A204.1 (cell line): ENCODE results near the gene MYL4.
"Not testable (repeated sequence)": the region's sequence is repeated elsewhere in the genome, so short reads cannot be mapped to it uniquely, and the experiment has no call there.

ENCODE experiments used
- FAIRE-seq: peaks from 2 replicates; lab custom pipeline; 2012; peaks lifted over from hg19 to GRCh38; lab: Jason Lieb, UNC

Gene MYL4

DNA sequence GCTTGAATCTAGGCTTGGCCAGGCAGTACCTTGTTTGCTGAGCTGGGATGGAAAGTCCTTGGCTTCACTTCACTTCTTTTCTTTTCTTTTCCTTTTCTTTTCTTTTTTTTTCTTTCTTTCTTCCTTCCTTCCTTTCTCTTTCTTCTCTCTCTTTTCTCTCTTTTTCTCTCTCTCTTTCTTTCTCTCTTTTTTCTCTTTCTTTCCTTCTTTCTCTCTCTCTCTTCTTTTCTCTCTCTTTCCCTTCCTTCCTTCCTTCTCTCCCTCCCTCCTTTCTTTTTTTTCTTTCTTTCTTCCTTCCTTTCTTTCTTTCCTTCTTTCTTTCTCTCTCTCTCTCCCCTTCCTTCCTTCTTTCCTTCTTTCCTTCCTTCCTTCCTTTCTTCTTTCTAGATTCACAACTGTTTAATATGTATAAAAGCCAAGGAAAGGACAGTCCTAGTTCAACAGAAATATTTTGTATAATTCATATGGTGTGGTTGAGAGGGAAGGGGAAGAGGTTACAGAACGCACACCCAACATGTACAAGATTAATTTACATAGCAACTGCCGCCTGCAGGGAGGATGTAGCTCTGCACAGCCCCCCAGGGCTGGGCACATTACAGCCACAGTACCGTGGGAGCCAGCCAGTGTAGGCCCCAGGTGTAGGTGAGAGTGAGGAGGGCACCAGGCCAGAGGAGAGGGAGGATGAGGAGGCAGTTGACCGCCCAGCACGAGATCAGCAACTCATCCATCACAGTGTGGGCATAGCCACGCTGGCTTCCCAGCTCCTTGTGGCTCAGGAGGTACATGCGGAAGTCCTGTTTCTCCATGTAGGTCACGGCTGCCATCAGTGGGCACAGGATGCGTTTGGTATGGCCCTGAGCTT, 34.8 kb downstream of the MYL4 start:
- FAIRE-seq: no peak

DNA sequence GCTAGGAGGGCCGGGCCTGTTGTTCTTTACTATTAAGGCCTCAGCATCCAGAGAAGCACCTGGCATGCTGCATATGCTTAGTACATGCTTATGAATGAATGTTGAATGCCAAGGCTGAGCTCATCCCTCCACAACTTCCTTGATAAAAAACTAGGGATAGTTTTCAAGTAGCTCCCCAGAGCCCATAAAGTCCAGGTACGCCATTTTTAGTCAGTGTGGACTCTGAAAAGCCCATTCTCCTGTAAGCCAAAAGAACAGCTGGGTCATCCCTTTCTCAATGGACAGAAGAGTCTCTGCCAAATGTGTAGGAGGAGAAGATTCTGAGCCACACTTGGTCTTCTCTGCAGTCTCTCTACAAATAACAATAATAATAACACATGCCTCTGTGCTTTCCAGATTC, 35.5 kb downstream of the MYL4 start:
- no peak for FAIRE-seq

DNA sequence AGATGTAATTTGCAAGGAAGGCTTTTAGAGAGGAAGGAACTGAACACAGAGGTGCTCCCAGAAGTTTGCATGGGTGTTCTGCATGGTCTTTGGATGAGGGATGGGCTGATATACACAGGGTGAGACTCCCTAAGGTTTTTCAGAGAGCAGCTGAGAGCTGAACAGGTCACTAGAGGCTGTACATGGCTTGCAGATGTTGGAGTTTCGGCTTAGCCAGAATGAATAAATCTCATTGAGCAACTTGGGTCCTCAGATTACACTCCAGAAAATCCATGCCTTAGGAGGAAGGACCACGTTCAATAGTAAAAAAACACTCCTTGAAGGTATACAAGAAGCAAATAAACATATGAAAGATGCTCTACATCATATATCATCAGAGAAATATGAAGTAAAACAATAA, 37.0 kb downstream of the MYL4 start:
- no peak for FAIRE-seq

DNA sequence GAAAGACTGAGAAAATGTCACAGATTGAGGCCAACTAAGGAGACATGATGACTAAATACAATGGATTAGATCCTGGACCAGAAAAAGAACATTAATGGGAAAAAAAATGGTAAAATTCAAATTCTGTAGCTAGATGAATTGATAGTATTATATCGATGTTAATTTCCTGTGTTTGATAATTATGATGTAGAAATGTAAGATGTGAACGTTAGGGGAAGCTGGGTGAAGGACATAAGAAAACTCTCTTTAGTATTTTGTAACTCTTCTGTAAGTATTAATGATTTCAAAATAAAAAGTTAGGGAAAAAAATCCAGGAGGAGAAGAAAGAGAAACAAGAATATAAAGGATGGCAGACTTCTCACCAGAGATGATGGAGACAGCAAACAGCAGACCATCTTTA, 41.7 kb downstream of the MYL4 start:
- no peak for FAIRE-seq

DNA sequence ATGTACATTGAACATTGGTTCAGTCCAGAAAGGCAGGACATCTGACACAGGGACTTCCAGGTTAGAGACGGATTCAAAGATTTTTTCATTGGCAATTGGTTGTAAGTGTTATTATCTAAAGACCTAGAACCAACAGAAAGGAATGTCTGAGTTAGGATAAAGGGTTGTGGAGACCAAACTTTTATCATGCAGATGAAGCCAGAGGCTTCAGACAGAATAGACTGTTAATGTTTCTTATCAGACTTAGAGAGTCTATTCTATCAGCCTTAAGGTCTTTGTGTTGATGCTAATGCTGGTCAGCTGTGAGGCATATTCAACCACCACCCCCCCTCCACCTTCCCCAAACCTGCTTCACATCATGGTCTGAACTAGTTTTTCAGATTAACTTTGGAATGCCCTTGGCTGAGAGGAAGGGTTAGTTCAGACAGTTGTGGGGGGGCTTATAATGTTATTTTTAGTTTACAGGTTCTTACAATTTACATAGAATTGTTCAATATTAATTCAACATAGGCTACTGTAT, 42.3 kb downstream of the MYL4 start:
- no peak for FAIRE-seq

DNA sequence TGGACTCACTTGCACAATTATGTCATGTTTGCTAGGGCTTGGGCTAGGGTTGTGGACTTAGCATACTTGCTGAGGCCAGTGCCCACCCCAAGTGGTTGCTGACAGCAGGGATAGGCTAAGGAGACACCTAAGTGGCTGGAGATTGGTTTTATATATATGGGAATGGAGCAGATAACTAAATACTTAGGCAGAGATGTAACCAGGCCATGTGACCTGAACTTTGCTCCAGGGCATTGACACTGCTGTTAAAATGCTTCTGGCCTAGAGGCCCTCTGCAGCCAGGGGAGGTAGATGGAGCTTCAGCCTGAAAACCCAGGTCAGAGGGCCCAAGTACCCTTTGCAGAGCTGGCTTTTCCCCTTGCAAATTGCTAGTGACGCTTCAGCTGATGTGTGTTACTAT, 43.1 kb downstream of the MYL4 start:
- FAIRE-seq: no peak

DNA sequence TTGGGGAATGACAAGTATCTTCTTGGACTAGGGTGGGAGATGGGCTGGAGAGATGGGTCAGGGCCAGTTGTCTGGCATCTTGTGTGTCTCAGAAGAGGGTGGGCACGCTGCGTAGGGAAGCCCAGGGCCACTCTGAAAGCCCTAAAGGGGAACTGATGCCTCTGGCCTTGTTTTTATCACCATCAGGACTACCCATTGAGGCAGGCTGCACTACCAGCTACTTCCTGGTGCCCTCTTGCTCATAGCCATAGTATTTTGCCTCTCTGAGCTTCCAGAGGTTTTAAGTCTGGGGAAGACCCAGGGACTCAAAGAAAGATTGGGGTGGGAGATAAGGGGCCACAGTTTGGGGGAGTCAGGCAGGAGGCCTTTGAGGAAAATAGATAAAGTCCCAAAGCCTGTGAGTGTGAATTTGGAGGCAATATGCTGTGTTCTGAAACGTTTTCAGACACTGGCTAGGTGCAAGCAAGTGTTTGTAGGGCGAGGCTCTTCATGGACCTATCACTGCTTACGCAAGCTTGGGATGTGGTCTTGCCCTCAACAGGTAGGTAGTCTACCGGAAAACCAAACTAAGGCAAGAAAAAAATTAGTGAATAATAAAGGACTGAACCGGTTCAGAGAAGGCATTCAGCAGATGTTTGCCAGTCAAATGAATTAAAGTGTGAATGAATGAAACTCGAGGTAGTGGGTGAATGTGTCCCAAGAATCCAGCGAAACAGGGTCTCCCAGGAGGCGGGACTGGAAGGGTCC, 43.8 kb downstream of the MYL4 start:
- FAIRE-seq: no peak

DNA sequence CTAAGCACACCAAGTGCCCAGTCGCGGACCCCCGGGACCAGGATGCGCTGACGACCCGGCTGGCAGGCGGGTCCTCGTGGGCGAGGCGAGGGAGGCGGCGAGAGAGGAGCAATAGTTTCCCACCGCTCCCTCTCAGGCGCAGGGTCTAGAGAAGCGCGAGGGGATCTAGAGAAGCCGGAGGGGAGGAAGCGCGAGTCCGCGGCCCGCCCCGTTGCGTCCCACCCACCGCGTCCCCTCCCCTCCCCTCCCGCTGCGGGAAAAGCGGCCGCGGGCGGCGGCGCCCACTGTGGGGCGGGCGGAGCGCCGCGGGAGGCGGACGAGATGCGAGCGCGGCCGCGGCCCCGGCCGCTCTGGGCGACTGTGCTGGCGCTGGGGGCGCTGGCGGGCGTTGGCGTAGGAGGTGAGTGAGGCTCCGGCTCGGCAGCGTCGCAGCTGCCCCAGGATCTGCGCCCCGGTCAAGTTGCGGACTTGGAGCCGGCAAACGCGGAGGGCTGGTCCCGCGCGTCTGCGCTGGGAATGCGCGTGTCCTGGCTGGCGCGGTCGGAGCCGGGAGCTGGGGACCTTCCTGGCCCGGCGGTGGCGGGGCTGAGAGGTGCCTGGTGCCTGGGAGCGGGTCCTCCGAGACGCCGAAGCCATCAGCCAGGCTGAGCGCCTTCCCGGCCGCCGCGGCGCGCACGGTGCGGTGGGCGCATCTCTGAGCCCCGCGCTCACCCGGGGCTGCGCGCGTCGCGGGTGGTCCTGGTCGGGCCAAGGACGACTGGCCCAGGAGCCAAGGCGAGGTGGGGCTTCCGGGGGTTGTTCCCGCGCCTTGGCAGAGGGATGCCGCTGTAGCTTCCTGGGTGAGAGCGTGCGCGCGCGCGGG, 44.6 kb downstream of the MYL4 start, which contains the start of gene ITGB3:
ITGB3 (plus strand) TSS at position 287 of the 862 bp plus-strand sequence; CDS start at position 322, 35 bp downstream.
- FAIRE-seq: no peak

DNA sequence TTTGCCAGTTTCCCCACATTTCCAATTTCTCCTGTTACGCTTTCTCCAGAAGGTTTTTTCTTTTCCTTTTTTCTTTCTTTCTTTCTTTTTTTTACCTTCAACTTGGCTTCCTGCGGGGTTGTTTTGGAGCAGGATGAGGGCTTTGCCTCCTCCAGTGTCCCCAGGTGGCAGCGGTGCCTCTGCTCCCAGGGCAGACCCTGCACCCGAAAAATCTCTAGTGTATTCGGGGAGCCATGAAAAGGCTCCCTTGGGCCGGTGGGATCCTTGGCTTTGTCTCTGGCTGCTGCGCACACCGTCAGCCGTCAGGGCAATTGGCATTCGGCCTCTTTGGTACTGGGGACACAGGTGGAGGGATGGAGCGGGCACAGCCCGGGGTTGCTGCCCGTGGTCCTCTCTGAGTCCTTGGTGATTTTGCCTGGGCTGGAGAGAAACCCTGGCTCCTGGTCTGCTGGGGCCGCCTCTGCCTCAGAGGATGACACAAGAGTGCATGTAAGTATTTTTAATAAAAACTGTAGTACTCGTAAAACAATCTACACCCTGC, 45.3 kb downstream of the MYL4 start:
- FAIRE-seq: no peak

DNA sequence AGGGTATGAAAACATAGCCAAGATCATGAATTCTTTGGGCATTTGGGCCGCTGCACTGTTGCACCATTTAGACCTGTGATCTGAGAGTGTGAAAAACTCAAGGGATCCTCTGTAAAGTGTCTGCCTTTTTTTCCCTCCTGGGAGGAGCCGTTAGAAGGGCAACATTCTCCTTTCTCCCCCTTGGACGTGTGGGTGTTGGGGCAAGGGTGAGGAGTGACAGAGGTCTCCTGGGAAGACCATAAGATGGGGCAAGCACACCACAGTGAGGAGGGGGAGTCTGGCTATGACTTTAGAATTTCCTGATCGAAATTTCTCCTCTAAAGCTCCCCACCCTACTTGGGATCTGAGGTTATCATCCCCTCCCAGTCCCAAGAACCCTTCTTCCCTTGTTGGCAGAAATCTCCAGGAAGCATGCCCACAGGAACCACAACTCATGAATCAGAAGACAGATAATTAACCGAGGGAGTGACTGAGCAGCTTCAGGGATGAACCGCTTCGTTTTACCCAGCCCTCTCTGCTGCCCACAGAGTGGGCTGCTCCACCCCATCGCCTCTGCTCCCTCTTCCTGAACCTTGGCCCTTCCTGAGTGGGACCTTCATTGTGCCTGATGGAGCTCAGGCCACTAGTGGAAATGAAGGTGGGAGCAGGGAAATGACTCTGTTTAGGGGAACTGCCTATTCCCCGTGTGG, 48.6 kb downstream of the MYL4 start:
- FAIRE-seq: no peak

DNA sequence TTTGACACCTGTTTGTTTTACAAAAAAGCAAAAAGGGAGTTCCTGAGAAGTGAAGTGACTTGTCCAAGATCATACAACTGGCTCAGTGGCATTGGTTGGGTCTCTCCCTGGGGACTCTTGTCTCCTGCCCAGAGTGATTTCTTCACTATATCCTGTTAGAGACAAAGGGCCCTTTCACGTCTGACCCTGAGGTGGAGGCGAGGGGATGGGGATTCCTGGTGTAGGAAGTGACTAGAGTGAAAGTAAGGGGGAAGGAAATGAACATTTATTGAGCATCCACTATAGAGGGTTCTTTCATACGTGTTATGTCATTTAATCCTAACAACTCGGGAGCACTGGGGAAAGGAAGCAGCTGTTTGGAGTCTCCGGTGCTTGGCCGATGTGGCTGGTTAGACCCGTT, 53.4 kb downstream of the MYL4 start:
- no peak for FAIRE-seq

DNA sequence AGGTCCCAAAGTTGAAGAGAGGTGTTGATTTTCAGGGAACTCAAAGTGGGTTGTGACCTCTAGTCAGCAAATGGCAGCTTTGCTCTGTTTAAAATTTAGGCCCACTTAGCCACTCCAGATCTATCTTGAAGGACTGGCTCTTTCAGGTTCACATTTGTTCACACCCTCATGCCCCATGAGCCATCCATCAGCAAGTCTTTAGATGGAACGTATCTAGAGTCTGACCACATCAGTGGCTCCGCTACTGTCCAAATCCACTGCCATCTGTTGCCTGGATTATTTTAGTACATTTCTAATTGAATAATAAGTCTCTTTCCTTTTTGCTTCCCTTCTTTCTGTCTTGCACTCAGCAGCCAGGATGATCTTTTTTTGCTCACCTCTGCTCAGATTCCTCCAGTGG, 55.0 kb downstream of the MYL4 start:
- no peak for FAIRE-seq

DNA sequence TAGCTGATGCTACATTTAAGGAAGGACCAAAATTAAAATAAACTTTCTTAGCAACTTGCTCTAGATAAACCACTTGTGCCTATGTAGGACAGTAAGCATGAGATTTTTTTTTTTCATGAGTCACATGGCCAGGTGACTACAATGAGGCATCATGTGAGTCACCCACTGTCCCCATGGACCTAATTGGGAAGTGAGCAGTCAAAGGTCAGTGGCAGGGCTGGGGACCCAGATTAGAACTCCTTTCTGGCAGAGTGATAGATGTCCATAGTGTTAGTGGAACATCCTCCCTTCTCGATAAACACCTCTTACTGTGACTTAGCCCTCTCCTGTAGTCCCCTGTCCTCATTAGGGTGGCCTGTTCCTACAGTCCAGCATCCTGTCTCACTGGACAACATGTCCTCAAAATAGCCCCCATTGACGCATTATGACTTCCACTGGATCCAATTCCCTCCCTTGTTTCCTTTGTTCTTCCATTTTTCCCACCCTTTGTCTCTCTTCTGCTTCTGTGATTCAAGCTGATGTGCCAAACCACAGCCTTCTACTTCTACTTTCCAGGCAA, 56.9 kb downstream of the MYL4 start:
- FAIRE-seq: no peak

DNA sequence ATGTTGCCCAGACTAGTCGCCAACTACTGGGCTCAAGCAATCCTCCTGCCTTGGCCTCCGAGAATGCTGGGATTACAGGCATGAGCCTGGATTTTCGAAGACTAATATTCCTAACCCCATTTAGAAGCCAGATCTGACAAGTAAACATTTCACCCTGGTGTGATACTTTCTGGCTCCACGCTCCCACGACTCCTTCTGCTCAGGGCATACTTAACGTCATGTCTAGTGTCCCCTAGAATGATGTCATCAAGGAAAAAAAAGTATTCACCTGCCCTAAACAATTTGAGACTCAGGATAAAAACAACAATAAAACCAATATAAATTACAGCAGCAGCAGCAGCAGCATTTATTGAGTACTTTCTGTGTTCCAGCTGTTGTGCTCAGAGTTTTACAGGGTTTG, 57.6 kb downstream of the MYL4 start:
- no peak for FAIRE-seq

DNA sequence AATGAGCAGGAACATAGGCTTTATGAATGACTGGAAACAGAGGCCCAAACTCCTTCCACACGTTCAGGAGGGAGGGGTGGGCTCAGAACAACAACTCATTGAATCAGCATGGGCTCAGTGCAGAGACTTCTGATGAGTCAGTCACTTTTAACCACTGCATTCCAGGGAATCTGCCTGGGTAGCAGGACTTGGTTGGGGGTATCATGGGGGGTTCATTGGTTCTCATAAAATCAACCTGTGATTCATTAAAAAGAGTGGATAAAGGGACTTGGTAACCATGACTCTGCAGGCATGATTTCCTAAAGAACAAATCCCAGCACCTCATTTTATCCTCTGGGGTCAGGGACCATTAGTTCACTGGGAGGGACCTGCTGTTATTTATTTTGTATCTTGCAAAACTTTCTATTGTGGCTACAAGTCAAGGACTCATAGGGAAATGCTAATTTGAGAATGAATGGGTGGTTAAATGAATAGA, 58.2 kb downstream of the MYL4 start:
- no peak for FAIRE-seq

DNA sequence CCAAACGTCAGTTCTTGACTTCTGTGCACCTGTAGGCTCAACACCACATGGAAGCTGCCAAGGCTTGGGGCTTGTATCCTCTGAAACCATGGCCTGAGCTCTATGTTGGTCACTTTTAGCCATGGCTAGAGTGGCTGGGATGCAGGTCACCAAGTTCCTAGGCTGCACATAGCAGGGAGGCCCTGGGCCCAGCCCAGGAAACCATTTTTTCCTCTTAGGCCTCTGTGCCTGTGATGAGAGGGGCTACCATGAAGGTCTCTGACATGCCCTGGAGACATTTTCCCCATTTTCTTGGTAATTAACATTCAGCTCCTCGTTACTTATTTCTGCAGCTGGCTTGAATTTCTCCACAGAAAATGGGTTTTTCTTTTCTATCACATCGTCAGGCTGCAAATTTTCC, 59.8 kb downstream of the MYL4 start:
- not testable (repeated sequence) for FAIRE-seq

DNA sequence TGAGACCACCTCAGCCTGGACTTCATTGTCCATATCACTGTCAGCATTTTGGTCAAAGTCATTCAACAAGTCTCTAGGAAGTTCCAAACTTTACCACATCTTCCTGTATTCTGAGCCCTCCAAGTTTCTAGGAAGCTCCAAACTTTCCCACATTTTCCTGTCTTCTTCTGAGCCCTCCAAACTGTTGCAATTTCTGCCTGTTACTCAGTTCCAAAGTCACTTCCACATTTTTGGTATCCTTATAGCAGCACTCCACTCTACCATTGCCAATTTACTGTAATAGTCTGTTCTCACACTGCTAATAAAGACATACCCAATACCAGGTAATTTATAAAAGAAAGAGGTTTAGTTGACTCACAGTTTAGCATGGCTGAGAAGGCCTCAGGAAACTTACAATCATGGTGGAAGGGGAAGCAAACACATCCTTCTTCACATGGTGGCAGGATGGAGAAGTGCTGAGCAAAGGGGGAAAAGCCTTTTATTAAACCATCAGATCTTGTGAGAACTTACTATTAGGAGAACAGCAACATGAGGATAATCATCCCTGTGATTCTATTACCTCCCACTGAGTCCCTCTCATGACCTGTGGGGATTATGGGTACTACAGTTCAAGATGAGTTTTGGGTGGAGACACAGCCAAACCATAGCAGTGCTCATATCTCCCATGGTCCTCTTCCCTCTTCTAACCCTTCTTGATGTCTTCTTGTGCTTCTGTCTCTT, 60.6 kb downstream of the MYL4 start:
- not testable (repeated sequence) for FAIRE-seq

DNA sequence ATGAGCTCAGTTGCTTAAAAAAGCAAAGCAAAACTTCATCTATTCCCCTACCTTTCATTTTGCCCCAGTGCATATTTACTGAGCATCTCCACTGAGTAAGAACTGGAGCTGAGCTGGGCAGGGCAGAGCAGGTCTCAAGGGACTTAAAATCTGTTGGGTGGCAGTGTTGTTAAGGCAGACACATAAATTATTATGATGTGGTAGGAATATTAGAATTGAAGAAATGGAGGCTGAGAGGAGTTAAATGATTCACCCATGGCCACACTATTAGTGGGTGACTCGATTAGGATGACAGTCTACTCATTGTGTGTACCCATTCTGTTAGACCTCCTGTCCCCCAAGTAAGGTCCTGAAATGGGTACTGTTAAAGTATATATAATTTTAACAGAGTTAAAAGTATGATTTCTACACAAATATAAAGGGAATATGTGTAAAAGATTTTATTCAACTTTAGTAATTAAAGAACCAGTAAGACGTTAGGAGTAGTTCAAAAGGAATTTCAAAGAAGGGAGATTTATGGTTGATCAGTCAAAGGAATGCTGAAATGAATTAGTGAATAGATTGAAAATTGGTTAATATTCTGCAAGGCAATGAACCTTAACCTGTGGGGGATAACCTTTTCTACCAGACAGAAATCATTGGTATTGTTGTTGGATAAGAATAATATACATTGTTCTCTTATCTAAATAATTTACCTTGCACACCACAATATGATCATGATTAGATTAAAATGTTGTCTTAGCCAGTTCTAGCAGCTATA, 62.0 kb downstream of the MYL4 start:
- no peak for FAIRE-seq

DNA sequence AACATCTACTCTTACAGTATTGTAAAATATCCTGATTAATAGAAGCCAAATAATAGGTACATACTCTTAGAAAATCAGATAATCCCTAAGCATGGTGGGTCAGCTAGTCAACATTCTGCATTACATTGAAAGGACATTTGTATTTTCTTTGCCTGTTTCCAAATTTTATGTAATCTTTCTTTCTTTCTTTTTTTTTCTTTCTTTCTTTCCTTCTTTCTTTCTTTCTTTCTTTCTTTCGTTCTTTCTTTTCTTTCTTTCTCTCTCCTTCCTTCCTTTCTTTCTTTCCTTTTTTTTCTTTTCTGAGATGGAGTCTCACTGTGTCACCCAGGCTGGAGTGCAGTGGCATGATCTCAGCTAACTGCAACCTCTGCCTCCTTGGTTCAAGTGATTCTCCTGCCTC, 63.3 kb downstream of the MYL4 start:
- FAIRE-seq: no peak

DNA sequence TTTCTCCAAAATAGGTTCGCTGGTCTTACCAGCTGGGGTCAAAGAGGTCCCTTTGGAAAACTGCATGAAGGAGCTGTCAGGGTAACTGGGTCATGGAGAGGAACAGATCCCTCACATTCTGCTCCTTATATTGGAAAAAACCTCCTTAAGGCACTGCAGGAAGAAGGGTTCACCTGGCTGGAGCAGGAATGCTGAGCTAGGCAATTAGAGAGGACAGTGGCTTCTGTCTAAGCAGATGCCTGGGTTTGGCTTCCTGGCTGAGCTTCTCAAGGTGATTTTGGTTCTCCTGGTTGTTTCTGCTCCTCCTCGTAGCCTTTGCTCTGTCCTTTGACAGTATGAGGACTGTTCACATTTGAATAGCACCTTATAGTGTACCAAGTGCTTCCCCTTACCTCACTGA, 64.1 kb downstream of the MYL4 start:
- FAIRE-seq: no peak
